Islet precursor cell (in vitro differentiated cells): ENCODE measurements around the gene HMGB3.
"Not testable (repeated sequence)": the region's sequence is repeated elsewhere in the genome, so short reads cannot be mapped to it uniquely, and the experiment has no call there.

Experiments
- DNase-seq: peaks from one replicate; pipeline ENCODE4 v3.0.0-alpha.2; 2018

Gene HMGB3

DNA sequence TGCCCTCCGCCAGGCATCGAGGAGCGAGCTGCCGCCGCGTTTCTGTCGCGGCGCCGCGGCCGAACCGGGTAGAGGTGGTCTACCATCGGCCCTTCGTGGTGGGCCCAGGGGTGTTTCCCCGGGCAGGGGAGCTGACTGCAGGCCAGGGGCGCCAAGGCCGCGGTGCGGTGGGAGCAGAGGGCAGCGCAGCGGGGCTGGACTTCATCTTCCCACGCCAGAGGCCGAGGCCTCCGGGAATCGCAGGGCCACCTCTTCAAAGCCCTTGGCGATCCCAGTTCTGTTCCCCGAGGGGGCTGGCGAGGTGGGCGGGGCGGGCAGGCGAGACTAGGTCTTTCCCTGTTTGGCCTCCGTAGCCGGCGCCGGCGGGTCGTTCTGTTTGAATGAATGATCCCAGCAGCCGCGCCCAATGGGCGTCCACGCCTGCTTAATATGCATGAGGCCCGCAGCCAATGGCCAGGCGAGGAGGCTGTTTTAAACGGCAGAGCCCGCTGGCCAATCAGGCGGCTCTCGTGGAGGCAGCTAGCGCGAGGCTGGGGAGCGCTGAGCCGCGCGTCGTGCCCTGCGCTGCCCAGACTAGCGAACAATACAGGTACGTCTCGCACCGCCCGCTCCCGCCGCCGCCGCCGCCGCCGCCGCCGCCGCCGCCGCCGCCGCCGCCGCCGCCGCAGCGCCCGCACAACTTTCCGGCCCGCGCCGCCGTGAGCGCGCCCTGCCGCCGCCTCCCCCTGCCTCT is at the start of gene HMGB3:
HMGB3 (plus strand) TSS at position 548 of the 733 bp plus-strand sequence. CDS start 2,265 bp downstream, outside the sequence.
- peak; percentile 98 for DNase-seq

- DNase-seq = no peak
Observed at GRCh38 chrX:150933945-150934350, 49.2 kb upstream of the HMGB3 start.

DNA sequence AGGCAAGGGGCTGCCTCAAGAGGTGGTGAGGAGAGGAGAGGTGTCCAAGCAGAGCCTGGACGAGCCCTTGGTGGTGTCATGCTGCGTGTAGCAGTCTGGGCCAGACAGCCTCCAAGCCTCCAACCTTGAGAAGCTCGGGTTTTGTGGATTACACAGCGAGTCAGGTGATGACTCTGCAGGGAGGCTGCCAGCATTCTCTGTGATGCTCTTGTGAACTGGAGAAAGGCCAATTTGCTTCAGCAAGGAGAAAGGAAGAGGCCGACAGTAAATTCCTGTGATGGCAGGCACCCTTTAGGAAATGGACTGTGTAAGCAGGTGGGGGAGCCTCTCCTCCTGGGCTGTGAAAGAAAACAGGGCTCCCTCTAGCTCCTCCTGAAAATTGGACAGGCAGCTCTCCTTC is 48.7 kb upstream of the HMGB3 start:
- DNase-seq = peak; percentile 79

DNA sequence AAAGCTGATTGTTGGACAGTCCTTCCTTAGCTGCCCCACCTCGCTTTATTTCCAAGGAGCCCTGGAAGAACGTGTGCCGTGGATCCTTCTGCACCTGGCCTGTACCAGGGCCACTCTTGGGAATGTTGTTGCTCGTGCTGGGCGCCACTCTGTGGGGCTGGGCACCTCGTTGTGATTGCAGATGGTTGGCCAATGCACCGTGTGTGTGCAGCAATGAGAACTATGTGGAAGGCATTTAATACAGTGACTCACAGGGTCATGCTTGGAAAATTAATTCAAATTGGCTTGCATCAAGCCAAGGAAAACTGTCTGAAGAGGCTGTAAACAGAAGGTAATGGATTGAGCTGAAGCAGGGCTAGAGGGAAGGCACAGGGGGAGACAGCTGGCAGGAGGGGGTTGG is 47.7 kb upstream of the HMGB3 start:
- no peak for DNase-seq

DNA sequence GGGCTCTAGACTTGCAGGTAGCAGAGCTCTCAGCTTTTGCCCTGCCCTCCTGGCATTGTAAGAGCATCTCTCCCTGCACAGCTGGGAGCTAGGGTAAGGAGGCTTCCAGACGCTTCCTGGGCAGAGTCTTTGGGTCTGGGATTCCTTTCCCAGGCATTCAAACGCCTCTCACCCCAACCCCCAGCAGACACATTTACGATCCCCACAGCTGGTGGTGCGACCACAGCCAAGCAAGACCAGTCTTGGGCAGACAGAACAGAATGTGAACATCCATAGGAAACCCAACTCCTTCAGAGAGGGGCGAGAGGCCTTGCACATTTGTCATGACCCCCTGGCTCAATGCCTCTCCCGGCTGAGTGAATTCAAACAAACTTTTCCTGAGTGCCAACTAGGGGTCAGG is 46.6 kb upstream of the HMGB3 start:
- DNase-seq = no peak

GRCh38 chrX:150940844-150941495 is 42.2 kb upstream of the HMGB3 start:
- DNase-seq = no peak

GRCh38 chrX:150941580-150941979 is 41.6 kb upstream of the HMGB3 start:
- no peak for DNase-seq

DNA sequence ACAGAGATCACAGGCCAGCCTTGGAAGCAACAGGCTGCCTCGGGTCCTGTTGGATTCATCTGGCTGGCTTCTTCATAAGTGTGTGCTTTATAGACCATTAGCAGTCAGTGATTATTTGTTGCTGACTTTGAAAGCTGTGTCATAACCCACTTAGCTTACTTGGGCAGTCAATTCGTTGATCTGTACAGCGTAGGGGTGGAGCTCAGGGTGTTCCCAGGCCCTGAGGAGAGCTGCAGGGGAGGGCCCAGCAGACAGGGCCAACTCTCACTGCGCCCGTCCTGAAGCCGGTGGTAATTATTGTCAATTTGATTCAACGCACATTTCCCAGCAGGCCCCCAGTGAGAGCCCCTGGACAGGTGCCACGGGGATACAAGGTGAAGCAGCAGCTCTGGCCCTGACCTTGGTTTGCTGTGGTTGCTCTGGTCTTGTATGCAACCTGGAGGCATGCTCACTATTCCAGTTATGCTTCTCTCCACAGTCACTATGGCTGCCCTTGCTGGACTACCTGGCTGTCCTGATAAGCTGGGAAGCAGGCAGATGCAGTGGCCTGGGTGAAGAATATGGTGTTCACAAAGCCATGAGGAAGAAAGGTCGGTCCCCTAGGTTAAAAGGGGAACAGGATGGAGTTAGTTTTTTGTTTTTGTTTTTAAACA is 40.1 kb upstream of the HMGB3 start:
- DNase-seq = no peak

- no peak for DNase-seq
Observed at GRCh38 chrX:150944233-150944632, 38.9 kb upstream of the HMGB3 start.

DNA sequence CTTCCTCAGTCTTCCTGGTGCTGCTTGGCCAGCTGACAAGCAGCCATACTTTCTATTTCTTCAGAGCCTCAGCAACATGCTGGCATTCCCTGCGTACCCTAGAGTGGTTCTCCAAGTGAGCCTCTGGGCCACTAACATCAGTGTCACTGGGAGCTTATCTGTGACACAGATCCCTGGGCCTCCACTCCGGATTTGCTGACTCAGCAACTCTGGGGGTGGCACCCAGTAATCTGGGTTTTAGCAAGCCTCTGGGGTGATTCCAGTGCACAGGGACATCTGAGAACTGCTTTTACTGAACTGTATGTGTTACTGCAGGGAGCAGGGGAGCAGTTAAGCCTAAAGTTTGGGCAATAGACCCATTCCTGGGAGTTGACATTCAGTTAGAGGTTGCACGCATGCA is 28.2 kb upstream of the HMGB3 start:
- DNase-seq = no peak

DNA sequence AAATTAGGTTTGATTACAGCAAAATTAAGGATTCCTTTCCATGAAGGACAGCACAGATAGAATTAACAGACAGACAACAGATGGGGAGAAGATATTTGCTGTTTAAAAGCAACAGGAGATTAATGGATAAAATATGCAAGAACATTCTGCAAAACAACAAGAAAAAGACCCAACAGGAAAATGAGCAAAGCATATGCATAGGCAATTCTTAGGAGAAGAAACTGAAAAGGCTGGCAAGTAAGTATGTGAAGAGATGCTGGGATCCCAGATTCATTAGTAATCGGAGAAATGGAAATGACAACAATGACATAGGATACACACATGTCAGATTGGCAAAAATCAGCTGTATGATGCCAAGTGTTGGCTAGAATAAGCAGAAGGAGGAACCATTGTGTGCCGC is 27.5 kb upstream of the HMGB3 start:
- no peak for DNase-seq

GRCh38 chrX:150958177-150958576 is 25.0 kb upstream of the HMGB3 start:
- no peak for DNase-seq

DNA sequence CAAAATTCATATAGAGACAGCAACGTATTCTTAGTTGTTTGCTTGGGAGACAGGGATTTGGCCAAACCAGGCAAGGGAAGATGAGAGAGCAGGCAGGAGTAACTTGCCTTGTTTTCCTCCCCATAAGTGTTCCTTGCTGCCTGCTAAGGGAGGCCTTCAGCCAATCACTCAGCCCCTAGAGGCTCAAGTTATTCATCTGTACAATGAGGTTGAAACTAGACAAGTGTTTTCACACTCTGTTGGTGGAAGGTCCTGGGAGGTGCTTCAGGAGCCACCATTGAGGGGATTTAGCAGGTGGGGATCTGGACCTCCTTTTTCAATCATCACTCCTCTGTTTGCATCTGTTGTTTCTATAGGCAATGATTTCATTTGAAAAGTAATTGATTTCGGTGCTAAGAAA is 23.6 kb upstream of the HMGB3 start:
- no peak for DNase-seq

GRCh38 chrX:150961631-150962030 is 21.5 kb upstream of the HMGB3 start:
- DNase-seq = no peak

DNA sequence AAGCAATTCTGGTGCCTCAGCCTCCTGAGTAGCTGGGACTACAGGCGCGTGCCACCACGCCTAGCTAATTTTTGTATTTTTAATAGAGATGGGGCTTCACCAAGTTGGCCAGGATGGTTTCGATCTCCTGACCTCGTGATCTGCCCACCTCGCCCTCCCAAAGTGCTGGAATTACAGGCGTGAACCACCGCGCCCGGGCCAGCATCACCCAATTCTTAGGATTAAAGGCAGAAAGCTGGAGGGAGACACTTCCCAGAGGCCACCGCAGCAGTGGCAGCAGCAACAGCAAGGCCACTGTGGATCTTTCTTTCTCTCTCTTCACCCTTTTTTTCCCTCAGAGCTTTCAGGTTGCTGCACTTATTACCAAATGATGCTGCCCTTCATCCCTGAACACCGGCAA is 18.7 kb upstream of the HMGB3 start:
- not testable (repeated sequence) for DNase-seq

DNA sequence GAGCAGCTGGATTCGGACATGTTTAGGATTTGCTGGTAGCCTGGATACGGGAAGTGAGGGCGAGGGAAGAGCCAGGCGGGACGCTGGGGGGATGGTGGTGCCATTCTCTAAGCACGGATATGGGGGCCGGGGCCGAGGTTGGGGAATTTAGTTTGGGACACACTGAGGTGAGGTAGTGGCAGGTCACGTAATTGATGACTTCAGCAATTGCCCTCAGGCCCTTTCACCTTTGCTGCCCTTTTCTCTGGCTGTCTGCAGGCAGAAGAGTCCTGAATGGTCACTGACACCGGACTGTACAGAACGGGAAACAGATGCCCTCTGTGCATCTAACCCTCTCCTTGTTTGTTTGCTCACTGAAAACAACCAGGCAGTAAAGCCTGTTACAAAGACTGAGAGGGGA is 16.9 kb upstream of the HMGB3 start:
- peak; percentile 80 for DNase-seq

DNA sequence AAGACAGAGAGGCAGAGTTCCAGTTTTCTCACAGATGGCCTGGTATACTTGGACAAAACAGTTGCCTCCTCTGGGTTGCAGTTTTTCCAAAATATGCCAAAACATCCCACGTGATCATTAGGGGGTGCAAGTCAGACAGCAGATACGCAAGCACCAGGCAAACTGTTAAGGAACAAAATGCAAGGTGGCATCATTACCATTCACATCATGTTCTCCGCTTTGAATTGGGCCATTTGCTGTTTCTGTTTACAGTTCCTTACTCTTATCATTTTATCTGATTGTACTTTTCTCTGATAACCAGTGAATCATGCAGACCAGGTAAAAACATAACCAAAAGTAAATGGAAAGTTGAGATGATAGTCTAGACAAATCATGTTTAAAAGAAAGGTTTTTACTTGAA is 16.4 kb upstream of the HMGB3 start:
- DNase-seq = no peak

DNA sequence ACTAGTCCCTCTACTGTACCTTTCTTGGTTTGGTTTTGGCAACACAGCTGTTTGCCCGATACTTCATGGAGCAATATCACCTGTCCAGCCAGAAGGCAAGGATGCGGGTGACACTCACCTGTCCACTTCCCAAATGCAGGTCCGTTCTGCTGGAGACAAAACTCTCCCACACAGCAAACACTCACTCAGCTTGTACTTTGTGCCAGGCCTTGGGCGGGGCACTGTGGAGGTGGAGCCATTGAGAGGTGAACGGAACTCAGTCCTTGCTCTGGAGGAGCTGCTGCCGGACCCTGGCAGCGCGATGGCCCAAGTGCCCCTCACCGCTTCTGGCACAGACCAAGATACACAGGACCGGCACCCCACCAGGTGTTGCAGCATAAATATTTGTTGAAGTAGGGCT is 15.3 kb upstream of the HMGB3 start:
- DNase-seq = no peak

- DNase-seq = no peak
Observed at GRCh38 chrX:150968862-150969720, 14.0 kb upstream of the HMGB3 start.

DNA sequence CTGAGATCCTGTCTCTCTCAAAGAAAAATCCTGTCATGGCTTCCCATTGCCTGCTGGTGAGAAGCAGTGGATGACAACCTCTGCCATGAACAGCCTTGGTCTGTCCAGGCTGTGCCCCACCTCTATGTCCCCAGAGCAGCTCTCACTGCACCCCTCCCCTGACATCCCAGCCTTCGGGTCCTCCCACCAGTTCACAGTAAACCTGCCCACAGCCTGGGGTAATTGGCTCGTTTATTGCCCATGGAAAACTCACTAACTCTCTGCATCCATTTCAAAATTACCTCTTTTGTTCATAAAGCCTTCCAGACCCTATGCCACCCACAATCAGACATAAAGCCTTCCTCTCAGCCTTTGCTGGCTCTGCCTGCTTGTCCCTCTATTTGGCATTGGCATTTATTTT is 10.7 kb upstream of the HMGB3 start:
- no peak for DNase-seq

DNA sequence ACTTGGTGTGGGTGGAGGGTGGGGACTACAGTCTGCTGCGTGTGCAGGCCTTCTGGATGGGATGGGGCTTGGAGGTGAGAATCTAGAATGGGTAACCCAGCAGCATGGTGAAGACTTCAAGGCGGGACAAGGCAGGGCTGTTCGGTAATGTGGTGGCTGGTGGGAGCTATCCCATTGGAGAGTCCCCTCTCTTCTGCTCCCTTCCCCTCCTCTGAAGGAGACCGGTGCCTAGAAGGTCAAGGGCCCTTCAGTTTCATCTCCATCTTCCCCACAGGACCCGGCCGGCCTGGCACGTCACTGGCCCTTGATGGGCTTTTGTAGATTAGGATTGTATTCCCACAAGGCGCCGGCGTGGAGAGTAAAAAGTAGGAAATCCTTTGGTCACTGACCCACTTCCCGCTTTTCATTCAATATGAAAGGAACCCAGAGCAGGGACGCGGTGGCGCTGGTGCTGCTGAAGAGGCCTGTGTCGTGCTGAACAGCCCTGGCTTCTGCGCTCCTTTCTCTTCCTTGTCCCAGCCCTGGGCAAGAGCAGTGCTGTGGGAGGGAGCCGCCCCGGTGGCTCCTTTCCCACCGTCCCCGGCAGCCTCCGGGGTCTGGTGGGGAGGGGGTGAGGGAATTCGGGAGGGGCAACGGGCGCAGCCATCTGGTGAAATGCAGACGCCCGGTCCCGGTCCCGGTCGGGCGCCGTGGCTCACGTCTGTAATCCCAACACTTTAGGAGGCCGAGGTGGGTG is 7.3 kb upstream of the HMGB3 start:
- no peak for DNase-seq

DNA sequence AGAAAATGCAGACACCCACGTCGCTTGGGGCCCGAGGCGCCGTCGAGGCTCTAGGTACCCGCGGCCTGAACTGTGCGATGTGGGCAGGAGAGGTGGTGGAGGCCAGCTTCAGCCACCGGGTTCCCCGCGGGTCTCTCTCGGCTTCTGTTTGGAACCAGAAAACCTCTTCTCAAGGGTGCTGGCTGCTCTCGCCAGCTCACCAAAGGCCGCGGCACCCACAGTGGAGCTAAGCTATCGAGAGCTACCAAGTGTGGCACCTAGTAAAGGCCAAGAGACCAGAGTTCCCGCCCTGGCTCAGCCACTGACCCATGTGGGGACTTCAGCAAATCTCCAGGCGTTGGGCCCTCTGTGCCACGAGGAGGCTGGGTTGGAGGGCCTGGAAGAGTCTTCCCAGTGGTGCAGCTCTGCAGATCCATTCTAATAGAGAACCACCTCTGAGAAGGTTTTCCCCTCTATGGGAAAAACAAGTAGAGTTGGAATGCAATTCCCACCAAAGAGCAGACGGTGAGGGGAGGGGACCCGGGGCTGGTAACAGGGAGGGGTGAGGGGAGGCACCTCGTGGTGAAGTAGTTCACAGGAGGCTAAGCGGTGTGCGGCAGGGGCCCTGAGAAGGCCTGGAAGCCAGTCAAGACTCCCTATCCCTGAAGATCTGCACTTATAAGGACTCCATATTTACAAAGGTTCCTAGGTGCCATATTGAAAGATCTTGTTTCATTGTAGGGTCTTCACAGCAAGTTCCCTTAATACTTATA is 5.5 kb upstream of the HMGB3 start:
- no peak for DNase-seq
